H1 (cell line): Measurements from ENCODE around the gene TCEA3. TPM values are rescaled to one million over a fixed set of nuclear protein-coding genes. Genes with fewer than 3 reads are reported as not detected.

Experiments used
- CTCF ChIA-PET: fragments of 300-600 bp; sonication (Branson Sonifier 250); formaldehyde crosslinking; loops from one replicate; lab custom pipeline; 2021; ENCODE audit not compliant: partially characterized antibody; lab: Charles Lee
- POLR2A ChIA-PET: fragments of 300-600 bp; sonication (Branson Sonifier 250); formaldehyde crosslinking; loops from one replicate; lab custom pipeline; 2021; ENCODE audit warnings: inconsistent platforms; ENCODE audit not compliant: partially characterized antibody; lab: Charles Lee
- DNase-seq, 2 experiments: peaks; one replicate each; pipeline versions ENCODE4 v3.0.0 to v3.0.0-alpha.2; 2010 to 2022; ENCODE audit warnings: low spot score in 2 of 2, low read depth in 1 of 2, mixed read lengths in 1 of 2
- FAIRE-seq: peaks from 2 replicates; lab custom pipeline; 2011; peaks lifted over from hg19 to GRCh38; lab: Jason Lieb, UNC
- H2AFZ ChIP-seq: 2 replicates; pipeline ENCODE4 v1.8.1; 2012; ENCODE audit warnings: low read length, inconsistent platforms
- H2AK5ac ChIP-seq: 2 replicates; pipeline ENCODE4 v1.6.1; 2013; ENCODE audit warnings: low read depth, low read length
- H2BK120ac ChIP-seq: replicated peaks from 2 replicates; pipeline ENCODE3; 2013; ENCODE audit warnings: low read depth, low read length, inconsistent platforms
- H2BK12ac ChIP-seq: 2 replicates; pipeline ENCODE4 v1.6.1; 2013; ENCODE audit warnings: low read depth, low read length
- H2BK15ac ChIP-seq: 2 replicates; pipeline ENCODE4 v1.6.1; 2013; ENCODE audit warnings: low read length
- H2BK20ac ChIP-seq: 2 replicates; pipeline ENCODE4 v1.6.1; 2013; ENCODE audit warnings: low read length
- H2BK5ac ChIP-seq: 2 replicates; pipeline ENCODE4 v1.6.1; 2013; ENCODE audit warnings: low read depth, low read length
- H3K14ac ChIP-seq: 2 replicates; pipeline ENCODE4 v1.6.1; 2013; ENCODE audit warnings: inconsistent platforms; ENCODE audit not compliant: insufficient read length
- H3K18ac ChIP-seq: 2 replicates; pipeline ENCODE4 v1.6.1; 2013; ENCODE audit warnings: low read length; ENCODE audit errors: extremely low read depth
- H3K23ac ChIP-seq: 2 replicates; pipeline ENCODE4 v1.6.1; 2013; ENCODE audit warnings: inconsistent platforms; ENCODE audit not compliant: insufficient read length
- H3K23me2 ChIP-seq: 2 replicates; pipeline ENCODE4 v1.6.1; 2013; ENCODE audit warnings: low read depth, low read length
- H3K27ac ChIP-seq: 2 replicates; pipeline ENCODE4 v1.6.1; 2011; ENCODE audit warnings: low read depth, low read length, inconsistent platforms
- H3K27me3 ChIP-seq, 4 experiments: replicated peaks in 1 of 4; 1 replicate in 1 of 4; 2 replicates in 3 of 4; pipeline versions ENCODE4 v1.6.1 to v1.8.1; 2011 to 2013; ENCODE audit warnings: low read length in 3 of 4, mild to moderate bottlenecking in 3 of 4, inconsistent platforms in 2 of 4, mixed read lengths in 2 of 4, moderate library complexity in 1 of 4; ENCODE audit not compliant: control insufficient read depth in 3 of 4, insufficient read depth in 3 of 4; ENCODE audit errors: extremely low read depth in 1 of 4
- H3K36me3 ChIP-seq, 4 experiments: 2 replicates each; pipeline versions ENCODE4 v1.6.1 to v1.8.1; 2011 to 2013; ENCODE audit warnings: mild to moderate bottlenecking in 4 of 4, low read length in 3 of 4, moderate library complexity in 2 of 4, control low read depth in 1 of 4, inconsistent platforms in 1 of 4; ENCODE audit not compliant: insufficient read depth in 4 of 4, control insufficient read depth in 2 of 4
- H3K4ac ChIP-seq: replicated peaks from 2 replicates; pipeline ENCODE3; 2013; ENCODE audit warnings: low read length, low read depth, mixed read lengths, inconsistent platforms; ENCODE audit not compliant: insufficient read length
- H3K4me1 ChIP-seq, 4 experiments: replicated peaks in 1 of 4; 1 replicate in 1 of 4; 2 replicates in 3 of 4; pipeline versions ENCODE4 v1.6.1 to v1.8.1; 2011 to 2013; ENCODE audit warnings: low read length in 3 of 4, inconsistent platforms in 2 of 4, mixed read lengths in 1 of 4; ENCODE audit not compliant: insufficient read depth in 4 of 4, control insufficient read depth in 3 of 4
- H3K4me2 ChIP-seq, 2 experiments: 2 replicates each; pipeline versions ENCODE4 v1.6.1 to v1.8.1; 2011 to 2013; ENCODE audit warnings: low read depth in 2 of 2, low read length in 2 of 2, control low read depth in 1 of 2, inconsistent platforms in 1 of 2, mild to moderate bottlenecking in 1 of 2; ENCODE audit not compliant: insufficient read depth in 1 of 2
- H3K4me3 ChIP-seq, 4 experiments: fragments of 200-600, 300-600 bp in 1 of 4; sonication (generic), shearing (Covaris generic), sonication (Bioruptor Twin) in 1 of 4; 2 replicates each; pipeline versions ENCODE4 v1.5.1 to v1.8.1; 2011 to 2016; ENCODE audit warnings: low read length in 4 of 4, low read depth in 3 of 4, control low read depth in 2 of 4, inconsistent platforms in 2 of 4, mild to moderate bottlenecking in 2 of 4, mixed read lengths in 1 of 4, moderate library complexity in 1 of 4; ENCODE audit not compliant: insufficient read depth in 2 of 4; ENCODE audit errors: extremely low read depth in 1 of 4
- H3K56ac ChIP-seq: replicated peaks from 2 replicates; pipeline ENCODE3; 2013; ENCODE audit warnings: low read depth, mild to moderate bottlenecking, mixed read lengths, low read length, inconsistent platforms; ENCODE audit not compliant: insufficient read length
- H3K79me1 ChIP-seq: 2 replicates; pipeline ENCODE4 v1.6.1; 2013; ENCODE audit warnings: low read depth, low read length, control low read depth
- H3K79me2 ChIP-seq, 2 experiments: 2 replicates each; pipeline versions ENCODE4 v1.6.1 to v1.8.1; 2012 to 2013; ENCODE audit warnings: low read length in 2 of 2, mild to moderate bottlenecking in 2 of 2, inconsistent platforms in 1 of 2; ENCODE audit not compliant: insufficient read depth in 2 of 2, control insufficient read depth in 1 of 2
- H3K9ac ChIP-seq, 4 experiments: replicated peaks in 1 of 4; 1 replicate in 1 of 4; 2 replicates in 3 of 4; pipeline versions ENCODE4 v1.6.1 to v1.8.1; 2011 to 2013; ENCODE audit warnings: low read depth in 3 of 4, low read length in 3 of 4, control low read depth in 2 of 4, mild to moderate bottlenecking in 2 of 4, moderate library complexity in 2 of 4, inconsistent platforms in 1 of 4; ENCODE audit errors: extremely low read depth in 1 of 4
- H3K9me3 ChIP-seq, 2 experiments: 2 replicates each; pipeline versions ENCODE4 v1.6.1 to v1.8.1; 2012 to 2013; ENCODE audit warnings: mild to moderate bottlenecking in 2 of 2, moderate library complexity in 2 of 2, control low read depth in 1 of 2, inconsistent platforms in 1 of 2, low read depth in 1 of 2, low read length in 1 of 2, mixed read lengths in 1 of 2; ENCODE audit not compliant: insufficient read depth in 2 of 2
- H4K20me1 ChIP-seq, 2 experiments: replicated peaks in 1 of 2; 2 replicates each; pipeline versions ENCODE3 to v1.8.1; 2011 to 2013; ENCODE audit warnings: inconsistent platforms in 2 of 2, low read length in 2 of 2, mild to moderate bottlenecking in 1 of 2; ENCODE audit not compliant: insufficient read depth in 2 of 2, control insufficient read depth in 1 of 2
- H4K5ac ChIP-seq: 2 replicates; pipeline ENCODE4 v1.6.1; 2013; ENCODE audit warnings: low read length, low read depth, mixed read lengths, inconsistent platforms; ENCODE audit not compliant: insufficient read length
- H4K8ac ChIP-seq: 2 replicates; pipeline ENCODE4 v1.8.0; 2013; ENCODE audit warnings: mild to moderate bottlenecking, moderate library complexity, low read length, inconsistent platforms; ENCODE audit not compliant: insufficient read depth; ENCODE audit errors: extremely low read depth
- H4K91ac ChIP-seq: replicated peaks from 2 replicates; pipeline ENCODE3; 2013; ENCODE audit warnings: low read length, mixed read lengths, inconsistent platforms; ENCODE audit not compliant: insufficient read length
- GABPA ChIP-seq: IDR thresholded peaks from 2 replicates; pipeline ENCODE4 v1.6.1; 2011; ENCODE audit warnings: mild to moderate bottlenecking, low read length, moderate library complexity, borderline replicate concordance; ENCODE audit not compliant: insufficient read depth
- POLR2AphosphoS5 ChIP-seq: IDR thresholded peaks from 2 replicates; pipeline ENCODE4 v1.6.1; 2011; ENCODE audit warnings: low read depth, low read length
- RXRA ChIP-seq: IDR thresholded peaks from 2 replicates; pipeline ENCODE4 v1.6.1; 2011; ENCODE audit warnings: low read depth, mild to moderate bottlenecking, low read length, moderate library complexity; ENCODE audit not compliant: insufficient read depth
- SP1 ChIP-seq: IDR thresholded peaks from 2 replicates; pipeline ENCODE4 v1.6.1; 2011; ENCODE audit warnings: low read depth, low read length
- TCF12 ChIP-seq: IDR thresholded peaks from 2 replicates; pipeline ENCODE4 v1.6.1; 2011; ENCODE audit warnings: low read depth, mild to moderate bottlenecking, low read length
- TEAD4 ChIP-seq: IDR thresholded peaks from 2 replicates; pipeline ENCODE4 v1.6.1; 2012; ENCODE audit warnings: low read depth, low read length, inconsistent platforms, mixed read lengths
- WGBS, 2 experiments: shearing (Covaris generic) in 1 of 2; methylation state at CpG; one replicate each; pipeline versions ENCODE4 v1.1.6 to v1.1.7; 2013 to 2015; ENCODE audit warnings: low lambda C conversion rate in 2 of 2, mixed read lengths in 2 of 2, inconsistent platforms in 1 of 2, low coverage in 1 of 2, missing lambda C conversion rate in 1 of 2; ENCODE audit not compliant: insufficient replicate concordance in 2 of 2, insufficient coverage in 1 of 2, insufficient read length in 1 of 2; ENCODE audit errors: extremely low coverage in 1 of 2, missing lambda C conversion rate in 1 of 2; 5-methylcytosine and 5-hydroxymethylcytosine counted together
- polyA plus RNA-seq, 7 experiments: library from polyadenylated mRNA; depleted of rRNA in 3 of 7; stranded (reverse) in 5 of 7; unstranded in 2 of 7; fragments of >200 nt in 5 of 7; fragments of 200-250 nt in 2 of 7; gene quantifications; 1 replicate in 5 of 7; 2 replicates in 1 of 7; 4 replicates in 1 of 7; pipeline versions ENCODE4 v1.2.1 to v1.2.3, GENCODE V29; 2011 to 2013; ENCODE audit warnings: missing spikeins in 2 of 7, mixed read lengths in 2 of 7
- total RNA-seq: library from RNA; stranded (reverse); fragmentation: NEBNext Ultra II Directional; extraction: Animal tissue kit (Norgen Biotek cat#: 25700); gene quantifications from 2 replicates; pipeline ENCODE4 v1.2.1, GENCODE V29; 2021

TCEA3 gene
- total and polyA plus RNA-seq, 2 of the 8 experiments (the other 6 are each of a cell fraction or from before 2014, with no cell fraction given) = 0.08 TPM; not detected in 1

- H3K56ac ChIP-seq = no peak overlapping the region
- no peak overlapping the region for H2BK15ac ChIP-seq
- H3K18ac ChIP-seq = no peak overlapping the region
- no peak overlapping the region for H4K91ac ChIP-seq
- CTCF ChIA-PET = interaction anchor here (0.6 to 1.1 kb wide), 2 partner anchors 15 to 16 kb away, joined by 3 to 4 read pairs; no protein-coding TSS in a partner anchor
- H2AK5ac ChIP-seq = no peak overlapping the region
- no peak overlapping the region for H2BK12ac ChIP-seq
- H3K14ac ChIP-seq = no peak overlapping the region
- no peak overlapping the region for H3K23ac ChIP-seq
- H4K20me1 ChIP-seq = peaks cover 8 to 22% of the 10 kb centered on the region in 2 experiments
- no peak overlapping the region for H2BK5ac ChIP-seq
- no peak overlapping the region for H3K4ac ChIP-seq
- no peak overlapping the region for H3K9ac ChIP-seq
- H3K27ac ChIP-seq = no peak overlapping the region
- no peak for FAIRE-seq
- no peak overlapping the region for H4K5ac ChIP-seq
- TF ChIP-seq RXRA (peak; percentile 74; the same call in 1 of the 2 replicates), POLR2AphosphoS5 (peak; percentile 95), SP1 (0 out of 2 replicates have a peak, but pooled peaks have one; percentile 15), TCF12 (peak; percentile 87), TEAD4 (peak; percentile 61; the same call in 1 of the 2 replicates), GABPA (no peak)
- H3K23me2 ChIP-seq = no peaks in the 10 kb centered on the region; the same call in 1 of the 2 replicates
- 0 out of 2 replicates have a peak, but pooled peaks cover 3% of the 10 kb centered on the region for H3K79me1 ChIP-seq
- no peak overlapping the region for H3K4me3 ChIP-seq
- no peak overlapping the region for H3K4me2 ChIP-seq
- no peaks in the 10 kb centered on the region for H3K79me2 ChIP-seq
- no peak overlapping the region for H4K8ac ChIP-seq
- H3K4me1 ChIP-seq = peaks cover 0 to 5% (median 2%) of the 10 kb centered on the region in 4 experiments; a peak in 3 of 7 replicates
- DNase-seq = peak in 1 of 2 experiments; percentile 57
- no peak overlapping the region for H2BK120ac ChIP-seq
- H3K9me3 ChIP-seq = no peaks in the 10 kb centered on the region; a peak in 1 of 4 replicates
- peaks cover 75 to 95% (median 87%) of the 10 kb centered on the region in 4 experiments for H3K27me3 ChIP-seq
- H3K36me3 ChIP-seq = no peaks in the 10 kb centered on the region
- 28% methylated on average over 6 of the region's 6 CpGs; no CpG with 5 or more reads in 1 of the 2 experiments for WGBS, 2 experiments
- H2AFZ ChIP-seq = no peak overlapping the region
- POLR2A ChIA-PET = interaction anchor here (1.7 kb wide), 1 partner anchor 10 kb away, joined by 5 read pairs; no protein-coding TSS in a partner anchor
- H2BK20ac ChIP-seq = no peak overlapping the region
These were observed 5.4 kb downstream of the TCEA3 start for GRCh38 chr1:23419180-23419579.
